A673 (cell line): ENCODE data around the gene PRRT4.

Source experiments
- EZH2 ChIP-seq: fragments of 200-600 bp; sonication (generic); IDR thresholded peaks from 2 replicates; pipeline ENCODE4 v1.6.1; 2017; ENCODE audit warnings: borderline replicate concordance, low read depth, mild to moderate bottlenecking, mixed read lengths, antibody characterized with exemption, low read length; ENCODE audit not compliant: poor library complexity, severe bottlenecking
- TF ChIP-seq, protein P1 (sequence below): fragments of 300-800, 200-600 bp; sonication (generic); conservative IDR thresholded peaks from 2 replicates; pipeline ENCODE4 v1.5.1; 2017; ENCODE audit warnings: low read depth, mild to moderate bottlenecking, antibody characterized with exemption, low read length, moderate library complexity, mixed read lengths

GRCh38 chr7:128391805-128392204 lies 30.3 kb upstream of the PRRT4 start:
- TF ChIP-seq, protein P1, sequence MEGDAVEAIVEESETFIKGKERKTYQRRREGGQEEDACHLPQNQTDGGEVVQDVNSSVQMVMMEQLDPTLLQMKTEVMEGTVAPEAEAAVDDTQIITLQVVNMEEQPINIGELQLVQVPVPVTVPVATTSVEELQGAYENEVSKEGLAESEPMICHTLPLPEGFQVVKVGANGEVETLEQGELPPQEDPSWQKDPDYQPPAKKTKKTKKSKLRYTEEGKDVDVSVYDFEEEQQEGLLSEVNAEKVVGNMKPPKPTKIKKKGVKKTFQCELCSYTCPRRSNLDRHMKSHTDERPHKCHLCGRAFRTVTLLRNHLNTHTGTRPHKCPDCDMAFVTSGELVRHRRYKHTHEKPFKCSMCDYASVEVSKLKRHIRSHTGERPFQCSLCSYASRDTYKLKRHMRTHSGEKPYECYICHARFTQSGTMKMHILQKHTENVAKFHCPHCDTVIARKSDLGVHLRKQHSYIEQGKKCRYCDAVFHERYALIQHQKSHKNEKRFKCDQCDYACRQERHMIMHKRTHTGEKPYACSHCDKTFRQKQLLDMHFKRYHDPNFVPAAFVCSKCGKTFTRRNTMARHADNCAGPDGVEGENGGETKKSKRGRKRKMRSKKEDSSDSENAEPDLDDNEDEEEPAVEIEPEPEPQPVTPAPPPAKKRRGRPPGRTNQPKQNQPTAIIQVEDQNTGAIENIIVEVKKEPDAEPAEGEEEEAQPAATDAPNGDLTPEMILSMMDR, result no peak
- TF ChIP-seq EZH2, result no peak
